Measurements from ENCODE around the gene TMEM108. TPM values are rescaled to one million over a fixed set of nuclear protein-coding genes. Genes with fewer than 3 reads are reported as not detected.

TMEM108 gene
- total RNA-seq, 4 donors from 2014 or later = 2.6 to 9.2 (median 4.6) TPM

DNA sequence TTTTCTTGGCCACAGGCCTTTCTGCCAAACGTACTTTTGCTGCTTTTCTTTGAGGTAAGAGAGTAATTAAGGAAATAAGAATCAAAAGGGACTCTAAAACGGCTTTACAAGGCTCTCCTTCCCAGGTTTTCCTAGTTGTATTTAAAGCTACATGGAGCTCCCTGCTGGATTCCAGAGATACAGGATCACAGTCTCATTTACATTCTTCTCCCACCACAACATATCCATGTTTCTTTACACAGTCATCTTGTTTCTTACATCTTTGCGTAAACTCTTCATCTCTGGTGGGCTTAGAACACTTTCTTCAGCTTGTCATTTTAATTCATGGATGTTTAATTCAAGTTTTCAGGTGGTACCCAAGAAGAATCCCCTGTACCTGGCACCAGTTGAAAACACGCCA, 244.0 kb downstream of the TMEM108 start:
- Histone ChIP-seq H3K4me3 (replicated peaks in 1 of 3) (no peak overlapping the region), H3K9me3 (no peaks in the 10 kb centered on the region), H3K36me3 (no peaks in the 10 kb centered on the region), H3K27ac (peak overlapping the region in 1 of 3 donors; percentile 15), H3K27me3 (no peaks in the 10 kb centered on the region), H3K4me1 (peaks cover 19 to 25% of the 10 kb centered on the region in 2 donors)
- intact Hi-C loops (cut with DNase I) = no loop called here
- WGBS, 2 donors = 67 to 74% methylated on average over 4 of the region's 4 CpGs
- TF ChIP-seq POLR2A (IDR thresholded peaks at IDR 0.05) = no peak
- TF ChIP-seq, protein P1, sequence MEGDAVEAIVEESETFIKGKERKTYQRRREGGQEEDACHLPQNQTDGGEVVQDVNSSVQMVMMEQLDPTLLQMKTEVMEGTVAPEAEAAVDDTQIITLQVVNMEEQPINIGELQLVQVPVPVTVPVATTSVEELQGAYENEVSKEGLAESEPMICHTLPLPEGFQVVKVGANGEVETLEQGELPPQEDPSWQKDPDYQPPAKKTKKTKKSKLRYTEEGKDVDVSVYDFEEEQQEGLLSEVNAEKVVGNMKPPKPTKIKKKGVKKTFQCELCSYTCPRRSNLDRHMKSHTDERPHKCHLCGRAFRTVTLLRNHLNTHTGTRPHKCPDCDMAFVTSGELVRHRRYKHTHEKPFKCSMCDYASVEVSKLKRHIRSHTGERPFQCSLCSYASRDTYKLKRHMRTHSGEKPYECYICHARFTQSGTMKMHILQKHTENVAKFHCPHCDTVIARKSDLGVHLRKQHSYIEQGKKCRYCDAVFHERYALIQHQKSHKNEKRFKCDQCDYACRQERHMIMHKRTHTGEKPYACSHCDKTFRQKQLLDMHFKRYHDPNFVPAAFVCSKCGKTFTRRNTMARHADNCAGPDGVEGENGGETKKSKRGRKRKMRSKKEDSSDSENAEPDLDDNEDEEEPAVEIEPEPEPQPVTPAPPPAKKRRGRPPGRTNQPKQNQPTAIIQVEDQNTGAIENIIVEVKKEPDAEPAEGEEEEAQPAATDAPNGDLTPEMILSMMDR (IDR thresholded peaks at IDR 0.05) = no peak
- DNase-seq = no peak

DNA sequence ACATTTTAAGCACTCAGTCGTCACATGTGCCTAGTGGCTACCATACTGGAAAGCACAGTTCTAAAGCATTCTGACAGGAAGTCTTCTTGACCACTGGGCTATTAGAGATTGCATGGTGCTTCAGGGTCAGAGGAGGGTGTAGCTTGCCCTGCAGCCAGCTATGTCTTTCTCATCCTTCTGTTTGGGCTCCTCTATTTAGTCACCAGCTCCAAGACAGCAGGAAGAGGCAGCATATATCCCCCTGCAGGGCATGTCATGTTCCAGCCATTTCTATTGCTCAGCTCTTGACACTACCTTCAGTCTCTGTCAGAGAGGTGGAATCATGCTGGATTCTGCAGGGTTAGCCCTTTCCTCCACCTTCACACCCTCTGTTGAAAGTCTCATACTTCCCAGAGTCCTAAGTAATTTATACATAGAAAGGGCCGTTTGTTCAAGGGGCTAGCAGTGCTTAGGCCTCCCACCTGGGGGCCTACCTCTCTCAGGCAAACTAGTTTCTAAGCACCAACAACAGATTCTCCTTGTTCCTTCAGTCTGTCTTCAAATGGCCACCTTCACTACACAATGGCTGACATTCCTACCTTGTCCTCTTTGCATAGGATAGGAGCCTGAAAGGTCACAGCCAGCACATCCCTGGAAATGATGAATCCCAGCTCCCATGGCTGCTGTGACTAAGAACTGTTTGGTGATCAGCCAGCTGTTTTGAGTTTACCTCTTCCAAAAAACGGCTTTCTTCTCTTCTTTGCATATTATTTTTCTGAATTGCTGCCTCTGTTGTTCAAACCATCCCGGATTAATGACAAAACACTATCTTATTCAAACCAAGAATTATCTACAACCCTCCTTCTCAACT, 246.0 kb downstream of the TMEM108 start:
- intact Hi-C loops (cut with DNase I) = no loop called here
- peaks cover 18 to 19% of the 10 kb centered on the region in 2 donors for H3K4me1 ChIP-seq
- TF ChIP-seq, protein P1 (IDR thresholded peaks at IDR 0.05) = no peak
- TF ChIP-seq POLR2A (IDR thresholded peaks at IDR 0.05) = no peak
- no peaks in the 10 kb centered on the region for H3K9me3 ChIP-seq
- WGBS, 2 donors = 66 to 70% methylated on average over 4 of the region's 4 CpGs
- no peak overlapping the region for H3K4me3 ChIP-seq (replicated peaks in 1 of 3)
- H3K27me3 ChIP-seq = no peaks in the 10 kb centered on the region
- H3K36me3 ChIP-seq = no peaks in the 10 kb centered on the region
- no peak for DNase-seq
- no peak overlapping the region for H3K27ac ChIP-seq

DNA sequence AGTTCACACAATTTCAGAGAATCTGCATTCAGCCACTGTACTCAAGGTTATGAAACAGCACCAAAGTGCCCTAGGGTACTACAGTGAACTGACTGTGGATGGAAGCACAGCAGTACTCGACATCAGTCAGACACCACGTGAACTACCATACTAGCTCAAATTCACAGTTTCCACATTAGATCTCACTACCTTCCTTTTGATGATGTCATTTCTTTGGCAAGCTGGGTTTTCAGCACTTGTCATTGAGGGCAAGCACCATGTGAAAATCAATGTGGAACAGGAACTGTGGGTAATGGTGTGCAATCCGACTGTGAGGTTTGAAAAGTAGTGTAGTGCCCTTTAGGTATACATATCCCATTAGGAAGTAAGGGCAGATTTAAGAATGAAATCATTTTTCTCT, 251.1 kb downstream of the TMEM108 start:
- intact Hi-C loops (cut with DNase I) = no loop called here
- whole genome bisulfite sequencing, 2 donors = 89 to 92% methylated on average over 3 of the region's 3 CpGs
- no peaks in the 10 kb centered on the region for H3K27me3 ChIP-seq
- DNase-seq = no peak
- peaks cover 11 to 19% of the 10 kb centered on the region in 2 donors for H3K4me1 ChIP-seq
- no peak overlapping the region for H3K27ac ChIP-seq
- H3K36me3 ChIP-seq = no peaks in the 10 kb centered on the region
- TF ChIP-seq, protein P1 (IDR thresholded peaks at IDR 0.05) = no peak
- no peak for TF ChIP-seq POLR2A (IDR thresholded peaks at IDR 0.05)
- H3K9me3 ChIP-seq = no peaks in the 10 kb centered on the region
- H3K4me3 ChIP-seq (replicated peaks in 1 of 3) = no peak overlapping the region

DNA sequence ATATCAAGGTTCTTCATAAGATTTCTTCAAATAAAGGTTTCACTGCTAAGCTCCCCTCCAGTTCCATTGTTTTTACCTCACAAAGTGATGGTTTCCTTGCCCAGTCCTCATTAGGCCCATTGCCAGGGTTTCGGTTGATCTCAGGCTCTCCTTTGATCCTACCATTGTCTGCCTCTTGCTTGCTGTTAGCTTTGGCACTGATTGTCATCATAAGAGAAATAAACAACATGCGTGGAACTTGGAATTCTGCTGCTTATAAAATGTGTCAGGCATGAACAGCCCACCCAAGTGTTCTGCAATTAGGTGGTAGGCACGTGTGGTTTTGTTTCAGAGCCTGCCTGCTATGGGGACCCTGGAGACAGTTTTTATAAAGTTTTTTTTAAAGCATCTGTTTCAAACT, 254.1 kb downstream of the TMEM108 start:
- intact Hi-C loops (cut with DNase I) = no loop called here
- DNase-seq = peak; percentile 11 to 12
- WGBS, 2 donors = 14 to 18% methylated on average over 3 of the region's 3 CpGs
- TF ChIP-seq, protein P1 (IDR thresholded peaks at IDR 0.05) = no peak
- no peak for TF ChIP-seq POLR2A (IDR thresholded peaks at IDR 0.05)
- H3K36me3 ChIP-seq = no peaks in the 10 kb centered on the region
- H3K27ac ChIP-seq = peak overlapping the region in 1 of 3 donors; percentile 38
- peaks cover 11 to 31% of the 10 kb centered on the region in 2 donors for H3K4me1 ChIP-seq
- H3K27me3 ChIP-seq = no peaks in the 10 kb centered on the region
- H3K4me3 ChIP-seq (replicated peaks in 1 of 3) = no peak overlapping the region
- H3K9me3 ChIP-seq = no peaks in the 10 kb centered on the region

DNA sequence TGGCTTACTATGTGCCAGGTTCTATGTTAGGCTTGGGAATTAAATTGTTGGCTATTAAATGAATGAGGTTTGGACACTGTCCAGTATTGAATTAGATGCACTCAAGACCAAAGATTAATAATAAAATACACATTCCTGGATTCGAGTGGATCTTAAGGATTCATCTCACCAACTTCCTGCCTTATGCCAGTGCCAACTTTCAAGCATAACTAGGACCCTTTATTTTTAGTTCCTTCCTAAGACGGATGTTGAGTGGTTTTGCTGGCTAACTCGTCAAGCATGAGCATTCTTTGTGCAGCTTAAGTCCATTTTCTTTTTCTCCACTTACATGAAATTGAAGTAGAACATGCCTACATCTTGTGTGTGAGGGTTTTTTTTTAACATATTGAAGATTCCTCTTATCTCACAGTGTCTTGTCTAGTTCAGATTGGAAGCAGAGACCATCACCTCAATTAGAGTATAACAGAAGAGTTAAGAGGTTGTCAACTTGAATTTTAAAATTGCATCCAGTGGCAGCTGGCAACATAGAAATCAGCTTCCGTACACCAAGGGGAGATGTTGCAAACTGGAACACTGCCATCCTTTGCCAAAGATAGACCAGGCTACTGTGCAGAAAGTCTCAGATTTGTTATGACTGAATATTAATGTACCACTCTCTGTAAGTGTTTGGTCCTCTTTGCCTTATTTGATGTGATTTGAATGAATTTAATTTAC, 255.4 kb downstream of the TMEM108 start:
- intact Hi-C loops (cut with DNase I) = no loop called here
- H3K27me3 ChIP-seq = no peaks in the 10 kb centered on the region
- no peaks in the 10 kb centered on the region for H3K36me3 ChIP-seq
- H3K9me3 ChIP-seq = no peaks in the 10 kb centered on the region
- 17 to 26% methylated on average over 4 of the region's 4 CpGs for WGBS, 2 donors
- peaks cover 11 to 31% of the 10 kb centered on the region in 2 donors for H3K4me1 ChIP-seq
- no peak overlapping the region for H3K4me3 ChIP-seq (replicated peaks in 1 of 3)
- no peak for TF ChIP-seq POLR2A (IDR thresholded peaks at IDR 0.05)
- TF ChIP-seq, protein P1 (IDR thresholded peaks at IDR 0.05) = no peak
- peak overlapping the region in 2 of 3 donors; percentile 20 to 38 for H3K27ac ChIP-seq
- peak; percentile 32 to 39 for DNase-seq

All from thyroid gland (tissue), 4 donors.